Hepatocyte (in vitro differentiated cells): ENCODE results near the gene ASPSCR1. TPM values are rescaled to one million over a fixed set of nuclear protein-coding genes. Genes with fewer than 3 reads are reported as not detected.

Experiments
- DNase-seq: peaks from one replicate; pipeline ENCODE4 v3.0.0-alpha.2; 2016; ENCODE audit warnings: low spot score
- H2AFZ ChIP-seq: fragments of 200-600 bp; sonication (generic); 2 replicates; pipeline ENCODE4 v1.6.0; 2016; ENCODE audit warnings: antibody characterized with exemption, mild to moderate bottlenecking
- H3K27ac ChIP-seq: fragments of 200-600 bp; sonication (generic); 2 replicates; pipeline ENCODE4 v1.5.1; 2016; ENCODE audit warnings: mild to moderate bottlenecking
- H3K27me3 ChIP-seq: fragments of 200-600 bp; sonication (generic); 2 replicates; pipeline ENCODE4 v1.6.1; 2016
- H3K36me3 ChIP-seq: fragments of 200-600 bp; sonication (generic); replicated peaks from 2 replicates; pipeline ENCODE4 v1.5.1; 2016; ENCODE audit warnings: low read depth; ENCODE audit not compliant: insufficient read depth
- H3K4me1 ChIP-seq: fragments of 200-600 bp; sonication (generic); 2 replicates; pipeline ENCODE4 v1.5.1; 2016; ENCODE audit warnings: mild to moderate bottlenecking, moderate library complexity; ENCODE audit not compliant: insufficient read depth
- H3K4me2 ChIP-seq: fragments of 200-600 bp; sonication (generic); 2 replicates; pipeline ENCODE4 v1.6.0; 2016
- H3K4me3 ChIP-seq: fragments of 200-600 bp; sonication (generic); 2 replicates; pipeline ENCODE4 v1.5.1; 2016; ENCODE audit warnings: mild to moderate bottlenecking
- H3K79me2 ChIP-seq: fragments of 200-600 bp; sonication (generic); 2 replicates; pipeline ENCODE4 v1.6.0; 2017; ENCODE audit warnings: mild to moderate bottlenecking
- H3K9me2 ChIP-seq: fragments of 200-600 bp; sonication (generic); replicated peaks from 2 replicates; pipeline ENCODE4 v1.6.0; 2017; ENCODE audit warnings: mild to moderate bottlenecking; ENCODE audit not compliant: insufficient read depth
- H3K9me3 ChIP-seq: fragments of 200-600 bp; sonication (generic); 2 replicates; pipeline ENCODE4 v1.5.1; 2016; ENCODE audit warnings: low read depth, mild to moderate bottlenecking
- H4K20me1 ChIP-seq: fragments of 200-600 bp; sonication (generic); 2 replicates; pipeline ENCODE4 v1.6.0; 2016; ENCODE audit warnings: mild to moderate bottlenecking; ENCODE audit not compliant: insufficient read depth, poor library complexity, severe bottlenecking
- CTCF ChIP-seq: fragments of 200-600 bp; sonication (generic); IDR thresholded peaks from 2 replicates; pipeline ENCODE4 v1.5.1; 2016; ENCODE audit warnings: antibody characterized with exemption, mild to moderate bottlenecking; ENCODE audit not compliant: poor library complexity
- EZH2 ChIP-seq: fragments of 200-600 bp; sonication (generic); IDR thresholded peaks from 2 replicates; pipeline ENCODE4 v1.6.1; 2016; ENCODE audit warnings: antibody characterized with exemption, mild to moderate bottlenecking, borderline replicate concordance
- EZH2phosphoT487 ChIP-seq: fragments of 200-600 bp; sonication (generic); IDR thresholded peaks from one replicate; pipeline ENCODE4 v1.6.1; 2018; ENCODE audit warnings: antibody characterized with exemption, mild to moderate bottlenecking, low read depth, moderate library complexity; ENCODE audit not compliant: unreplicated experiment, severe bottlenecking
- WGBS: methylation state at CpG from one replicate; pipeline ENCODE4 v1.1.6; 2016; ENCODE audit warnings: low lambda C conversion rate; ENCODE audit errors: missing lambda C conversion rate; 5-methylcytosine and 5-hydroxymethylcytosine counted together
- polyA plus RNA-seq: library from polyadenylated mRNA; unstranded; fragments of >200 nt; fragmentation: Nextera tagmentation; extraction: Ambion mirVana; gene quantifications from 2 replicates; pipeline ENCODE4 v1.2.1, GENCODE V29; 2016
- total RNA-seq: library from RNA; depleted of rRNA; stranded (reverse); fragments of >200 nt; gene quantifications from 2 replicates; pipeline ENCODE4 v1.2.3, GENCODE V29; 2014

ASPSCR1 gene
- total and polyA plus RNA-seq, 2 experiments from 2014 or later: 28.4 to 45.9 TPM

GRCh38 chr17:81948635-81949378, 28.6 kb upstream of the ASPSCR1 start:
- Histone ChIP-seq H3K79me2 (no peaks in the 10 kb centered on the region), H3K36me3 (no peaks in the 10 kb centered on the region), H3K9me2 (no peaks in the 10 kb centered on the region), H3K4me1 (no peaks in the 10 kb centered on the region), H3K27ac (no peak overlapping the region), H3K4me3 (no peak overlapping the region), H3K9me3 (no peaks in the 10 kb centered on the region), H2AFZ (no peak overlapping the region), H3K27me3 (no peaks in the 10 kb centered on the region), H3K4me2 (no peak overlapping the region), H4K20me1 (no peaks in the 10 kb centered on the region)
- TF ChIP-seq EZH2 (no peak), EZH2phosphoT487 (no peak), CTCF (no peak)
- no peak for DNase-seq
- WGBS: 89% methylated on average over 17 of the region's 17 CpGs

- Histone ChIP-seq H2AFZ (no peak overlapping the region), H4K20me1 (no peaks in the 10 kb centered on the region), H3K79me2 (no peaks in the 10 kb centered on the region), H3K4me3 (no peak overlapping the region), H3K9me2 (no peaks in the 10 kb centered on the region), H3K27ac (no peak overlapping the region), H3K4me2 (no peak overlapping the region), H3K4me1 (no peaks in the 10 kb centered on the region), H3K9me3 (no peaks in the 10 kb centered on the region), H3K36me3 (no peaks in the 10 kb centered on the region), H3K27me3 (no peaks in the 10 kb centered on the region)
- WGBS: 87% methylated on average over 15 of the region's 15 CpGs
- no peak for DNase-seq
- no peak for TF ChIP-seq EZH2
- TF ChIP-seq EZH2phosphoT487: no peak
- no peak for TF ChIP-seq CTCF
These were observed 26.9 kb upstream of the ASPSCR1 start for GRCh38 chr17:81950501-81950900.

GRCh38 chr17:81951785-81952684, 25.4 kb upstream of the ASPSCR1 start:
- 74% methylated on average over 11 of the region's 13 CpGs for WGBS

More at GRCh38 chr17:81951785-81952684, 25.4 kb upstream of the ASPSCR1 start:
- Histone ChIP-seq H3K9me2 (no peaks in the 10 kb centered on the region), H3K27me3 (no peaks in the 10 kb centered on the region), H3K36me3 (no peaks in the 10 kb centered on the region), H3K9me3 (no peaks in the 10 kb centered on the region), H3K79me2 (no peaks in the 10 kb centered on the region), H2AFZ (no peak overlapping the region), H3K4me3 (no peak overlapping the region), H4K20me1 (no peaks in the 10 kb centered on the region), H3K4me1 (no peaks in the 10 kb centered on the region), H3K4me2 (no peak overlapping the region), H3K27ac (no peak overlapping the region)
- TF ChIP-seq EZH2: no peak
- TF ChIP-seq CTCF: no peak
- no peak for TF ChIP-seq EZH2phosphoT487
- no peak for DNase-seq
